H7 (cell line): ENCODE data around the gene LDLRAD4. TPM values are rescaled to one million over a fixed set of nuclear protein-coding genes. Genes with fewer than 3 reads are reported as not detected.

Experiments used
- DNase-seq: peaks from one replicate; pipeline ENCODE4 v3.0.0; 2012
- H3K27me3 ChIP-seq: 2 replicates; pipeline ENCODE4 v1.6.0; 2011; ENCODE audit warnings: mild to moderate bottlenecking, low read length; ENCODE audit not compliant: control insufficient read depth, insufficient read depth
- H3K36me3 ChIP-seq: replicated peaks from 2 replicates; pipeline ENCODE4 v1.5.1; 2011; ENCODE audit warnings: low read length; ENCODE audit not compliant: control insufficient read depth, insufficient read depth
- H3K4me3 ChIP-seq: 2 replicates; pipeline ENCODE4 v1.5.1; 2011; ENCODE audit warnings: low read depth, mild to moderate bottlenecking, control low read depth, low read length, moderate library complexity; ENCODE audit not compliant: insufficient read depth
- total RNA-seq: library from RNA; depleted of rRNA; stranded (reverse); fragments of >200 nt; shearing (Covaris generic); gene quantifications from 2 replicates; pipeline ENCODE4 v1.2.3, GENCODE V29; 2014

The LDLRAD4 gene
- total RNA-seq, 1 experiment from 2014 or later = 21.0 TPM

- no peak for DNase-seq
- Histone ChIP-seq H3K36me3 (no peaks in the 10 kb centered on the region), H3K27me3 (no peaks in the 10 kb centered on the region), H3K4me3 (no peak overlapping the region)
Measured at GRCh38 chr18:13414521-13414920, 196.0 kb downstream of the LDLRAD4 start.

- no peak for DNase-seq
- H3K4me3 ChIP-seq = no peak overlapping the region
Measured at GRCh38 chr18:13415736-13416135, 197.2 kb downstream of the LDLRAD4 start.

GRCh38 chr18:13416208-13416607 lies 197.6 kb downstream of the LDLRAD4 start:
- no peak for DNase-seq

More at GRCh38 chr18:13415736-13416135, 197.2 kb downstream of the LDLRAD4 start:
- Histone ChIP-seq H3K36me3 (no peaks in the 10 kb centered on the region), H3K27me3 (no peaks in the 10 kb centered on the region)

GRCh38 chr18:13416848-13417247 lies 198.3 kb downstream of the LDLRAD4 start:
- H3K36me3 ChIP-seq = no peaks in the 10 kb centered on the region
- no peak for DNase-seq
- no peak overlapping the region for H3K4me3 ChIP-seq
- H3K27me3 ChIP-seq = no peaks in the 10 kb centered on the region

More at GRCh38 chr18:13416208-13416607, 197.6 kb downstream of the LDLRAD4 start:
- Histone ChIP-seq H3K4me3 (no peak overlapping the region), H3K27me3 (no peaks in the 10 kb centered on the region), H3K36me3 (no peaks in the 10 kb centered on the region)

GRCh38 chr18:13418013-13418710 lies 199.6 kb downstream of the LDLRAD4 start:
- no peak for DNase-seq
- H3K4me3 ChIP-seq = no peak overlapping the region
- H3K27me3 ChIP-seq = no peaks in the 10 kb centered on the region
- H3K36me3 ChIP-seq = no peaks in the 10 kb centered on the region

- DNase-seq = no peak
- Histone ChIP-seq H3K36me3 (no peaks in the 10 kb centered on the region), H3K4me3 (no peak overlapping the region), H3K27me3 (no peaks in the 10 kb centered on the region)
Measured at GRCh38 chr18:13420969-13421686, 202.6 kb downstream of the LDLRAD4 start.

GRCh38 chr18:13422541-13423147 lies 204.1 kb downstream of the LDLRAD4 start:
- H3K27me3 ChIP-seq = no peaks in the 10 kb centered on the region
- no peak for DNase-seq
- H3K4me3 ChIP-seq = no peak overlapping the region
- H3K36me3 ChIP-seq = no peaks in the 10 kb centered on the region

GRCh38 chr18:13423352-13423751 lies 204.8 kb downstream of the LDLRAD4 start:
- no peak for DNase-seq
- Histone ChIP-seq H3K4me3 (no peak overlapping the region), H3K36me3 (no peaks in the 10 kb centered on the region), H3K27me3 (no peaks in the 10 kb centered on the region)

- H3K4me3 ChIP-seq = no peak overlapping the region
- no peaks in the 10 kb centered on the region for H3K36me3 ChIP-seq
- no peaks in the 10 kb centered on the region for H3K27me3 ChIP-seq
- DNase-seq = no peak
Measured at GRCh38 chr18:13424363-13424762, 205.8 kb downstream of the LDLRAD4 start.

GRCh38 chr18:13425357-13426091 lies 207.0 kb downstream of the LDLRAD4 start:
- Histone ChIP-seq H3K4me3 (no peak overlapping the region), H3K27me3 (no peaks in the 10 kb centered on the region), H3K36me3 (no peaks in the 10 kb centered on the region)
- DNase-seq = peak; percentile 55

GRCh38 chr18:13427354-13427753 lies 208.8 kb downstream of the LDLRAD4 start:
- H3K36me3 ChIP-seq = no peaks in the 10 kb centered on the region
- no peak overlapping the region for H3K4me3 ChIP-seq
- no peak for DNase-seq
- no peaks in the 10 kb centered on the region for H3K27me3 ChIP-seq

GRCh38 chr18:13428319-13428718 lies 209.8 kb downstream of the LDLRAD4 start:
- no peak for DNase-seq
- no peaks in the 10 kb centered on the region for H3K36me3 ChIP-seq
- no peak overlapping the region for H3K4me3 ChIP-seq
- H3K27me3 ChIP-seq = no peaks in the 10 kb centered on the region

- DNase-seq = no peak
- Histone ChIP-seq H3K36me3 (no peaks in the 10 kb centered on the region), H3K27me3 (no peaks in the 10 kb centered on the region), H3K4me3 (no peak overlapping the region)
Measured at GRCh38 chr18:13429016-13429415, 210.5 kb downstream of the LDLRAD4 start.

GRCh38 chr18:13429884-13430510 lies 211.4 kb downstream of the LDLRAD4 start:
- H3K4me3 ChIP-seq = no peak overlapping the region
- DNase-seq = no peak
- H3K27me3 ChIP-seq = no peaks in the 10 kb centered on the region
- H3K36me3 ChIP-seq = no peaks in the 10 kb centered on the region
